ENCODE results near the gene TEX54. TPM values are rescaled to one million over a fixed set of nuclear protein-coding genes. Genes with fewer than 3 reads are reported as not detected.
"Not testable (repeated sequence)": the region's sequence is repeated elsewhere in the genome, so short reads cannot be mapped to it uniquely, and the experiment has no call there.

Gene TEX54
- total and polyA plus RNA-seq, 2 of the 13 experiments (the other 11 are each of a cell fraction or from before 2014, with no cell fraction given) = not detected

- intact Hi-C loops (cut with micrococcal nuclease; ENCODE audit: unreplicated experiment); FAIRE-seq; in situ Hi-C loops (cut with HindIII; ENCODE audit: extremely low pct_ligation_motif_present, low pct_unique_long_range_greater_than_20kb); H2AFZ ChIP-seq (ENCODE audit: low read length); H3K27me3 ChIP-seq (ENCODE audit: control insufficient read depth in 1 of 2, insufficient read depth in 2 of 2, low read length in 2 of 2); CTCF ChIA-PET (ENCODE audit: low intra/inter-chr PET ratio, low total read pairs); H3K27ac ChIP-seq (ENCODE audit: extremely low read length, insufficient read depth, low read length); DNase-seq (ENCODE audit: low spot score); BruUV-seq (replicated peaks); ATAC-seq; H4K20me1 ChIP-seq (ENCODE audit: insufficient read depth, low read length); H3K4me2 ChIP-seq (ENCODE audit: low read depth, low read length); H3K9me3 ChIP-seq (ENCODE audit: low read length); H3K9ac ChIP-seq (ENCODE audit: insufficient read depth, low read depth, low read length); H3K4me3 ChIP-seq (replicated peaks in 1 of 3; ENCODE audit: insufficient read depth in 1 of 3, low read depth in 2 of 3, low read length in 3 of 3): not testable (repeated sequence)
- TF ChIP-seq ZNF770 (CRISPR knock-in tag; IDR thresholded peaks at IDR 0.05) (peak; percentile 50), ZNF121 (CRISPR knock-in tag; IDR thresholded peaks at IDR 0.05) (peak; percentile 78; the same call in 1 of the 2 replicates)
- 97% methylated on average over 8 of the region's 8 CpGs for WGBS (ENCODE audit: low lambda C conversion rate)
- POLR2A ChIA-PET = interaction anchor here (1.2 to 4.7 kb wide), 6 partner anchors 12 to 74 kb away, joined by 4 to 57 read pairs (median 7); partner anchors contain the start of genes TMEM179B, WDR74 and ZBTB3
- Histone ChIP-seq H3K79me2 (ENCODE audit: insufficient read depth, low read length) (peaks cover 22% of the 10 kb centered on the region), H3K36me3 (replicated peaks in 1 of 2; ENCODE audit: control insufficient read depth in 1 of 2, insufficient read depth in 2 of 2, low read length in 2 of 2) (peaks cover 21 to 41% of the 10 kb centered on the region in 2 experiments), H3K4me1 (ENCODE audit: insufficient read depth, low read length) (peaks cover 21% of the 10 kb centered on the region)
Observed at GRCh38 chr11:62828130-62828529, 4.5 kb downstream of the TEX54 start.

GRCh38 chr11:62823677-62824076 lies 9.0 kb downstream of the TEX54 start:
- peaks cover 28 to 73% of the 10 kb centered on the region in 2 experiments for H3K36me3 ChIP-seq (replicated peaks in 1 of 2; ENCODE audit: control insufficient read depth in 1 of 2, insufficient read depth in 2 of 2, low read length in 2 of 2)
- no peak overlapping the region for H3K27ac ChIP-seq (ENCODE audit: extremely low read length, insufficient read depth, low read length)
- H2AFZ ChIP-seq (ENCODE audit: low read length) = no peak overlapping the region
- no peak overlapping the region for H3K4me2 ChIP-seq (ENCODE audit: low read depth, low read length)
- ATAC-seq = no peak
- no peak overlapping the region for H3K9ac ChIP-seq (ENCODE audit: insufficient read depth, low read depth, low read length)
- POLR2A ChIA-PET = interaction anchor here (0.7 to 2.8 kb wide), 4 partner anchors 8 to 39 kb away, joined by 3 to 9 read pairs (median 4); partner anchors contain the start of genes NXF1 and STX5
- no peak for TF ChIP-seq LBX2 (CRISPR knock-in tag; IDR thresholded peaks at IDR 0.05; ENCODE audit: borderline replicate concordance)
- no peak for TF ChIP-seq PAX8 (CRISPR knock-in tag; IDR thresholded peaks at IDR 0.05; ENCODE audit: borderline replicate concordance)
- TF ChIP-seq KLF9 (CRISPR knock-in tag; IDR thresholded peaks at IDR 0.05; ENCODE audit: low read depth) = no peak
- no peak for TF ChIP-seq EHMT2 (IDR thresholded peaks at IDR 0.05; ENCODE audit: borderline replicate concordance, low read depth, low read length)
- TF ChIP-seq CREB3 (CRISPR knock-in tag; IDR thresholded peaks at IDR 0.05) = no peak
- TF ChIP-seq NAIF1 (CRISPR knock-in tag; IDR thresholded peaks at IDR 0.05; ENCODE audit: borderline replicate concordance) = no peak
- no peak for TF ChIP-seq ZNF562 (CRISPR knock-in tag; IDR thresholded peaks at IDR 0.05; ENCODE audit: borderline replicate concordance)
- TF ChIP-seq ATF7 (IDR thresholded peaks at IDR 0.05) = no peak
- no peak for TF ChIP-seq ATF7 (CRISPR knock-in tag; IDR thresholded peaks at IDR 0.05)
- no peak for TF ChIP-seq YY1 (IDR thresholded peaks at IDR 0.05; ENCODE audit: insufficient read depth, insufficient replicate concordance, low read depth, low read length)
- TF ChIP-seq TFAP4 (IDR thresholded peaks at IDR 0.05; ENCODE audit: borderline replicate concordance, low read depth) = no peak
- no peak overlapping the region for H3K4me3 ChIP-seq (replicated peaks in 1 of 3; ENCODE audit: insufficient read depth in 1 of 3, low read depth in 2 of 3, low read length in 3 of 3)
- intact Hi-C loops (cut with micrococcal nuclease; ENCODE audit: unreplicated experiment) (no loop called here), in situ Hi-C loops (cut with HindIII; ENCODE audit: extremely low pct_ligation_motif_present, low pct_unique_long_range_greater_than_20kb) (no loop called here)
- BruUV-seq (replicated peaks) = no TSS peak
- DNase-seq (ENCODE audit: low spot score) = no peak
- FAIRE-seq = no peak
- CTCF ChIA-PET (ENCODE audit: low intra/inter-chr PET ratio, low total read pairs) = no interaction called here
- WGBS (ENCODE audit: low lambda C conversion rate) = 97% methylated on average over 3 of the region's 3 CpGs
- no peaks in the 10 kb centered on the region for H3K79me2 ChIP-seq (ENCODE audit: insufficient read depth, low read length)
- no peaks in the 10 kb centered on the region for H4K20me1 ChIP-seq (ENCODE audit: insufficient read depth, low read length)
- H3K4me1 ChIP-seq (ENCODE audit: insufficient read depth, low read length) = no peaks in the 10 kb centered on the region
- H3K9me3 ChIP-seq (ENCODE audit: low read length) = no peaks in the 10 kb centered on the region
- no peaks in the 10 kb centered on the region for H3K27me3 ChIP-seq (ENCODE audit: control insufficient read depth in 1 of 2, insufficient read depth in 2 of 2, low read length in 2 of 2)
